GM23248 (cell line): ENCODE data around the gene PRKCA. TPM values are rescaled to one million over a fixed set of nuclear protein-coding genes. Genes with fewer than 3 reads are reported as not detected.
"Not testable (repeated sequence)": the region's sequence is repeated elsewhere in the genome, so short reads cannot be mapped to it uniquely, and the experiment has no call there.

ENCODE experiments used
- DNase-seq: peaks from one replicate; pipeline ENCODE4 v3.0.0-alpha.2; 2015
- H2AFZ ChIP-seq: fragments of 200-600 bp; sonication (generic); 2 replicates; pipeline ENCODE4 v1.6.1; 2016; ENCODE audit warnings: antibody characterized with exemption
- H3F3A ChIP-seq: fragments of 200-600 bp; sonication (generic); 2 replicates; pipeline ENCODE4 v1.6.1; 2016; ENCODE audit warnings: mild to moderate bottlenecking, antibody characterized with exemption, mixed run types; ENCODE audit not compliant: insufficient read depth
- H3K27ac ChIP-seq: fragments of 200-600 bp; sonication (generic); 2 replicates; pipeline ENCODE4 v1.5.1; 2016; ENCODE audit warnings: mild to moderate bottlenecking
- H3K27me3 ChIP-seq: fragments of 200-600 bp; sonication (generic); replicated peaks from 2 replicates; pipeline ENCODE4 v1.6.1; 2016; ENCODE audit warnings: mild to moderate bottlenecking; ENCODE audit not compliant: insufficient read depth
- H3K36me3 ChIP-seq: fragments of 200-600 bp; sonication (generic); 2 replicates; pipeline ENCODE4 v1.6.1; 2016; ENCODE audit warnings: low read depth, mild to moderate bottlenecking
- H3K4me1 ChIP-seq: fragments of 200-600 bp; sonication (generic); 2 replicates; pipeline ENCODE4 v1.6.1; 2016; ENCODE audit warnings: mild to moderate bottlenecking; ENCODE audit not compliant: insufficient read depth
- H3K4me2 ChIP-seq: fragments of 200-600 bp; sonication (generic); one replicate; pipeline ENCODE4 v1.6.1; 2016; ENCODE audit warnings: mild to moderate bottlenecking; ENCODE audit not compliant: unreplicated experiment
- H3K4me3 ChIP-seq: fragments of 200-600 bp; sonication (generic); 2 replicates; pipeline ENCODE4 v1.5.1; 2016; ENCODE audit warnings: mild to moderate bottlenecking
- H3K79me2 ChIP-seq: fragments of 200-600 bp; sonication (generic); 2 replicates; pipeline ENCODE4 v1.6.1; 2016; ENCODE audit warnings: mild to moderate bottlenecking; ENCODE audit not compliant: insufficient read depth
- H3K9ac ChIP-seq: fragments of 200-600 bp; sonication (generic); 2 replicates; pipeline ENCODE4 v1.6.1; 2016; ENCODE audit warnings: mild to moderate bottlenecking
- H3K9me2 ChIP-seq: fragments of 200-600 bp; sonication (generic); 2 replicates; pipeline ENCODE4 v1.6.1; 2016; ENCODE audit warnings: mixed run types, mild to moderate bottlenecking, moderate library complexity; ENCODE audit not compliant: insufficient read depth
- H3K9me3 ChIP-seq: fragments of 200-600 bp; sonication (generic); one replicate; pipeline ENCODE4 v1.6.1; 2017; ENCODE audit warnings: low read depth
- H4K20me1 ChIP-seq: fragments of 200-600 bp; sonication (generic); 2 replicates; pipeline ENCODE4 v1.6.0; 2016; ENCODE audit not compliant: insufficient read depth
- EZH2 ChIP-seq: fragments of 200-600 bp; sonication (generic); IDR thresholded peaks from 2 replicates; pipeline ENCODE4 v1.6.1; 2018; ENCODE audit warnings: antibody characterized with exemption, mild to moderate bottlenecking; ENCODE audit not compliant: insufficient read depth, poor library complexity, severe bottlenecking
- EZH2phosphoT487 ChIP-seq: fragments of 200-600 bp; sonication (generic); IDR thresholded peaks from 2 replicates; pipeline ENCODE4 v1.6.1; 2018; ENCODE audit warnings: antibody characterized with exemption, moderate library complexity, mild to moderate bottlenecking, low read depth; ENCODE audit not compliant: insufficient read depth
- WGBS, 2 experiments: methylation state at CpG; one replicate each; pipeline ENCODE4 v1.1.6; 2015 to 2017; ENCODE audit warnings: low lambda C conversion rate in 2 of 2, low coverage in 1 of 2; ENCODE audit errors: missing lambda C conversion rate in 2 of 2; 5-methylcytosine and 5-hydroxymethylcytosine counted together
- in situ Hi-C: fragments of 300-500 bp; cut with MboI; formaldehyde crosslinking; loops from 2 replicates; pipeline ENCODE4 v1.15.0; 2020
- polyA plus RNA-seq: library from polyadenylated mRNA; unstranded; fragments of >200 nt; fragmentation: Nextera tagmentation; extraction: Ambion mirVana; gene quantifications from 2 replicates; pipeline ENCODE4 v1.2.1, GENCODE V29; 2016
- total RNA-seq: library from RNA; depleted of rRNA; stranded (reverse); fragments of >200 nt; shearing (Covaris generic); gene quantifications from 2 replicates; pipeline ENCODE4 v1.2.3, GENCODE V29; 2014

Gene PRKCA
- total and polyA plus RNA-seq, 2 experiments from 2014 or later: 17.3 to 28.5 TPM

GRCh38 chr17:66476014-66476413 lies 173.6 kb downstream of the PRKCA start:
- no peak overlapping the region for H2AFZ ChIP-seq
- H3K9me3 ChIP-seq: no peaks in the 10 kb centered on the region
- no peaks in the 10 kb centered on the region for H4K20me1 ChIP-seq
- no peak overlapping the region for H3K4me3 ChIP-seq
- H3K4me1 ChIP-seq: peaks cover 6% of the 10 kb centered on the region; the same call in 1 of the 2 replicates
- TF ChIP-seq EZH2phosphoT487: no peak
- no peak for TF ChIP-seq EZH2
- no peak overlapping the region for H3K4me2 ChIP-seq
- H3K27ac ChIP-seq: no peak overlapping the region
- peaks cover 12% of the 10 kb centered on the region for H3F3A ChIP-seq
- H3K9me2 ChIP-seq: no peaks in the 10 kb centered on the region
- no peak for DNase-seq
- WGBS, 2 experiments: 83 to 87% methylated on average over 6 of the region's 6 CpGs
- no peaks in the 10 kb centered on the region for H3K27me3 ChIP-seq
- H3K79me2 ChIP-seq: peaks cover 100% of the 10 kb centered on the region
- in situ Hi-C loops: no loop called here
- H3K36me3 ChIP-seq: no peaks in the 10 kb centered on the region
- no peak overlapping the region for H3K9ac ChIP-seq

- no peaks in the 10 kb centered on the region for H3K36me3 ChIP-seq
- no peak overlapping the region for H3K4me2 ChIP-seq
- 0 out of 2 replicates have a peak, but pooled peaks cover 5% of the 10 kb centered on the region for H3F3A ChIP-seq
- in situ Hi-C loops: no loop called here
- no peak overlapping the region for H3K27ac ChIP-seq
- DNase-seq: no peak
- no peaks in the 10 kb centered on the region for H3K9me3 ChIP-seq
- H3K9me2 ChIP-seq: no peaks in the 10 kb centered on the region
- peaks cover 100% of the 10 kb centered on the region for H3K79me2 ChIP-seq
- no peak for TF ChIP-seq EZH2phosphoT487
- TF ChIP-seq EZH2: no peak
- H4K20me1 ChIP-seq: no peaks in the 10 kb centered on the region
- H3K27me3 ChIP-seq: no peaks in the 10 kb centered on the region
- no peak overlapping the region for H3K9ac ChIP-seq
- H3K4me1 ChIP-seq: peaks cover 6% of the 10 kb centered on the region; the same call in 1 of the 2 replicates
- H3K4me3 ChIP-seq: no peak overlapping the region
- 84 to 87% methylated on average over 11 of the region's 11 CpGs for WGBS, 2 experiments
- no peak overlapping the region for H2AFZ ChIP-seq
Measured at GRCh38 chr17:66477615-66478283, 175.3 kb downstream of the PRKCA start.

GRCh38 chr17:66479230-66479889 lies 176.9 kb downstream of the PRKCA start:
- in situ Hi-C loops, H3K36me3 ChIP-seq: not testable (repeated sequence)

GRCh38 chr17:66480243-66480642 lies 177.8 kb downstream of the PRKCA start:
- Histone ChIP-seq H3K79me2 (peaks cover 98% of the 10 kb centered on the region), H3K4me1 (peaks cover 6% of the 10 kb centered on the region; the same call in 1 of the 2 replicates), H3K4me2 (no peak overlapping the region), H3K9ac (no peak overlapping the region), H3K36me3 (no peaks in the 10 kb centered on the region; the same call in 1 of the 2 replicates), H3K27me3 (no peaks in the 10 kb centered on the region), H3K9me3 (no peaks in the 10 kb centered on the region), H2AFZ (no peak overlapping the region), H3K4me3 (no peak overlapping the region), H3K9me2 (no peaks in the 10 kb centered on the region), H3K27ac (no peak overlapping the region), H4K20me1 (no peaks in the 10 kb centered on the region; the same call in 1 of the 2 replicates), H3F3A (0 out of 2 replicates have a peak, but pooled peaks cover 5% of the 10 kb centered on the region)
- WGBS, 2 experiments: 96 to 97% methylated on average over 5 of the region's 5 CpGs
- in situ Hi-C loops: no loop called here
- no peak for TF ChIP-seq EZH2
- TF ChIP-seq EZH2phosphoT487: no peak
- DNase-seq: no peak

More at GRCh38 chr17:66479230-66479889, 176.9 kb downstream of the PRKCA start:
- H3K9me2 ChIP-seq, H3K4me2 ChIP-seq, H3K27me3 ChIP-seq, H3K27ac ChIP-seq, H3K9me3 ChIP-seq, H3F3A ChIP-seq, H3K9ac ChIP-seq, H2AFZ ChIP-seq, H3K4me1 ChIP-seq, H3K4me3 ChIP-seq, DNase-seq, H4K20me1 ChIP-seq: not testable (repeated sequence)
- peaks cover 99% of the 10 kb centered on the region for H3K79me2 ChIP-seq
- WGBS, 2 experiments: 94 to 98% methylated on average over 2 of the region's 2 CpGs
